Measurements from ENCODE around the gene SYT17.

DNA sequence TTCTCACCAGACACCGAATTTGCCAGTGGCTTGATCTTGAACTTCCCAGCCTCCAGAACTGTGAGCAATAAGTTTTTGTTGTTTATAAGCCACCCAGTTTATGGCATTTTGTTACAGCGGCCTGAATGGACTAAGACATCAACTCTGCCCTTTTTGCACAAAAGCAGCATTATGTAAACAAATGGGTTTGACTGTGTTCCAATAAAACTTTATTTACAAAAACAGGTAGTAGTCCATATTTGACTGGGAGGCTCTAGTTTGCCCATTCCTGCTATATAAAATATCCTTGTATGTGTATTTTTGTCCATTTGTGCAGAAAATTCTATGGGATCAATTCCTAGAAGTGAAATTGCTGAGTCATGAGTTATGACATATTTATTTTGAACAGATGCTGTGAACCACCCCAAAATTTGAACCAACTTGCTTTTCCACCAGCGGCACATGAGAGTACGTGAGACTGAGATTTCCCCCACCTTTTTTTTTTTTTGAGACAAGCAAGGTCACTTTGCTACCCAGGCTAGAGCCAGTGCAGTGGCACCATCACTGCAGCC lies 96.2 kb downstream of the SYT17 start:
- TF ChIP-seq, protein P1, sequence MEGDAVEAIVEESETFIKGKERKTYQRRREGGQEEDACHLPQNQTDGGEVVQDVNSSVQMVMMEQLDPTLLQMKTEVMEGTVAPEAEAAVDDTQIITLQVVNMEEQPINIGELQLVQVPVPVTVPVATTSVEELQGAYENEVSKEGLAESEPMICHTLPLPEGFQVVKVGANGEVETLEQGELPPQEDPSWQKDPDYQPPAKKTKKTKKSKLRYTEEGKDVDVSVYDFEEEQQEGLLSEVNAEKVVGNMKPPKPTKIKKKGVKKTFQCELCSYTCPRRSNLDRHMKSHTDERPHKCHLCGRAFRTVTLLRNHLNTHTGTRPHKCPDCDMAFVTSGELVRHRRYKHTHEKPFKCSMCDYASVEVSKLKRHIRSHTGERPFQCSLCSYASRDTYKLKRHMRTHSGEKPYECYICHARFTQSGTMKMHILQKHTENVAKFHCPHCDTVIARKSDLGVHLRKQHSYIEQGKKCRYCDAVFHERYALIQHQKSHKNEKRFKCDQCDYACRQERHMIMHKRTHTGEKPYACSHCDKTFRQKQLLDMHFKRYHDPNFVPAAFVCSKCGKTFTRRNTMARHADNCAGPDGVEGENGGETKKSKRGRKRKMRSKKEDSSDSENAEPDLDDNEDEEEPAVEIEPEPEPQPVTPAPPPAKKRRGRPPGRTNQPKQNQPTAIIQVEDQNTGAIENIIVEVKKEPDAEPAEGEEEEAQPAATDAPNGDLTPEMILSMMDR (IDR thresholded peaks at IDR 0.05), result no peak
- TF ChIP-seq POLR2A (IDR thresholded peaks at IDR 0.05), result no peak

All from testis (tissue), 2 donors.